Epithelial cell of prostate (primary cell): ENCODE data around the gene EDEM2.
A peak's percentile ranks its signal among the peaks of the same experiment; 100 is the strongest.
"Not testable (repeated sequence)": the region's sequence is repeated elsewhere in the genome, so short reads cannot be mapped to it uniquely, and the experiment has no call there.

Source experiments
- DNase-seq: peaks from one replicate; pipeline ENCODE4 v3.0.0-alpha.2; 2011; ENCODE audit warnings: low read depth, low spot score
- H3K27ac ChIP-seq: fragments of 450-650 bp; 2 replicates; pipeline ENCODE4 v1.5.1; 2017; ENCODE audit warnings: mild to moderate bottlenecking

The EDEM2 gene

GRCh38 chr20:35146920-35147574, at the start of gene EDEM2:
TSS of gene EDEM2 (minus strand) at chr20:35147336. CDS start at chr20:35147258, 78 bp downstream.
- H3K27ac ChIP-seq, result peak within 1 kb of the TSS; percentile 91
- DNase-seq, result peak; percentile 78

GRCh38 chr20:35196313-35196712, 49.2 kb upstream of the EDEM2 start:
- no peak for DNase-seq
- H3K27ac ChIP-seq, result no peak overlapping the region

GRCh38 chr20:35193031-35193791, 46.1 kb upstream of the EDEM2 start:
- H3K27ac ChIP-seq, DNase-seq: not testable (repeated sequence)

- DNase-seq, result peak; percentile 36
- no peak overlapping the region for H3K27ac ChIP-seq
Observed at GRCh38 chr20:35192118-35192872, 45.2 kb upstream of the EDEM2 start.

GRCh38 chr20:35191419-35192117, 44.4 kb upstream of the EDEM2 start:
- H3K27ac ChIP-seq, result no peak overlapping the region
- no peak for DNase-seq

- H3K27ac ChIP-seq, result no peak overlapping the region
- no peak for DNase-seq
Observed at GRCh38 chr20:35190556-35190955, 43.4 kb upstream of the EDEM2 start.

GRCh38 chr20:35189223-35189622, 42.1 kb upstream of the EDEM2 start:
- not testable (repeated sequence) for H3K27ac ChIP-seq, DNase-seq

GRCh38 chr20:35187584-35188190, 40.6 kb upstream of the EDEM2 start:
- no peak for DNase-seq
- no peak overlapping the region for H3K27ac ChIP-seq

GRCh38 chr20:35186691-35187289, 39.7 kb upstream of the EDEM2 start:
- not testable (repeated sequence) for DNase-seq, H3K27ac ChIP-seq

GRCh38 chr20:35181731-35182130, 34.6 kb upstream of the EDEM2 start:
- no peak for DNase-seq
- no peak overlapping the region for H3K27ac ChIP-seq

GRCh38 chr20:35180266-35180665, 33.1 kb upstream of the EDEM2 start:
- DNase-seq, result no peak
- no peak overlapping the region for H3K27ac ChIP-seq

GRCh38 chr20:35179292-35180212, 32.4 kb upstream of the EDEM2 start:
- no peak for DNase-seq

GRCh38 chr20:35176132-35176531, 29.0 kb upstream of the EDEM2 start:
- no peak for DNase-seq
- H3K27ac ChIP-seq, result no peak overlapping the region

More at GRCh38 chr20:35179292-35180212, 32.4 kb upstream of the EDEM2 start:
- no peak overlapping the region for H3K27ac ChIP-seq

- no peak for DNase-seq
- H3K27ac ChIP-seq, result no peak overlapping the region
Observed at GRCh38 chr20:35174458-35175216, 27.5 kb upstream of the EDEM2 start.

GRCh38 chr20:35173576-35174192, 26.5 kb upstream of the EDEM2 start:
- DNase-seq, result no peak

GRCh38 chr20:35172434-35172806, 25.3 kb upstream of the EDEM2 start:
- peak overlapping the region; percentile 57 for H3K27ac ChIP-seq

More at GRCh38 chr20:35173576-35174192, 26.5 kb upstream of the EDEM2 start:
- no peak overlapping the region for H3K27ac ChIP-seq

GRCh38 chr20:35171753-35172433, 24.8 kb upstream of the EDEM2 start, which contains the start of gene PROCR:
TSS of gene PROCR (plus strand) at chr20:35172072. CDS start at chr20:35172155, 83 bp downstream.
- H3K27ac ChIP-seq, result peak within 1 kb of the TSS; percentile 57
- DNase-seq, result peak; percentile 92

More at GRCh38 chr20:35172434-35172806, 25.3 kb upstream of the EDEM2 start:
- no peak for DNase-seq
